ENCODE data around the gene HRG.

HRG gene

GRCh38 chr3:186638259-186638658 is 27.6 kb upstream of the HRG start:
- no peak for DNase-seq (ENCODE audit: low read depth in 2 of 2)

GRCh38 chr3:186639778-186640472 is 25.9 kb upstream of the HRG start, which contains the start of gene FETUB:
TSS of gene FETUB (plus strand) at chr3:186640399. CDS start at chr3:186640461, 62 bp downstream.
- DNase-seq (ENCODE audit: low read depth in 2 of 2): no peak

GRCh38 chr3:186640473-186640818 is 25.4 kb upstream of the HRG start:
- DNase-seq (ENCODE audit: low read depth in 2 of 2): no peak

GRCh38 chr3:186640929-186641328 is 24.9 kb upstream of the HRG start:
- no peak for DNase-seq (ENCODE audit: low read depth in 2 of 2)

- no peak for DNase-seq (ENCODE audit: low read depth in 2 of 2)
Observed at GRCh38 chr3:186642014-186642413, 23.8 kb upstream of the HRG start.

- DNase-seq (ENCODE audit: low read depth in 2 of 2): no peak
Observed at GRCh38 chr3:186643493-186643892, 22.3 kb upstream of the HRG start.

- DNase-seq (ENCODE audit: low read depth in 2 of 2): no peak
Observed at GRCh38 chr3:186644683-186645082, 21.1 kb upstream of the HRG start.

GRCh38 chr3:186646106-186646505 is 19.7 kb upstream of the HRG start:
- no peak for DNase-seq (ENCODE audit: low read depth in 2 of 2)

GRCh38 chr3:186646841-186647240 is 19.0 kb upstream of the HRG start:
- DNase-seq (ENCODE audit: low read depth in 2 of 2): no peak

- DNase-seq (ENCODE audit: low read depth in 2 of 2): no peak
Observed at GRCh38 chr3:186648851-186649250, 17.0 kb upstream of the HRG start.

GRCh38 chr3:186651678-186652215 is 14.1 kb upstream of the HRG start:
- DNase-seq (ENCODE audit: low read depth in 2 of 2): no peak

GRCh38 chr3:186653080-186653707 is 12.6 kb upstream of the HRG start:
- DNase-seq (ENCODE audit: low read depth in 2 of 2): no peak

GRCh38 chr3:186653984-186654383 is 11.8 kb upstream of the HRG start:
- DNase-seq (ENCODE audit: low read depth in 2 of 2): no peak

- DNase-seq (ENCODE audit: low read depth in 2 of 2): no peak
Observed at GRCh38 chr3:186663361-186664118, 2.3 kb upstream of the HRG start.

- no peak for DNase-seq (ENCODE audit: low read depth in 2 of 2)
Observed at GRCh38 chr3:186664119-186664495, 1.7 kb upstream of the HRG start.

- DNase-seq (ENCODE audit: low read depth in 2 of 2): no peak
Observed at GRCh38 chr3:186664506-186664905, 1.3 kb upstream of the HRG start.

- no peak for DNase-seq (ENCODE audit: low read depth in 2 of 2)
Observed at GRCh38 chr3:186668426-186668825, 2.6 kb downstream of the HRG start.

- no peak for DNase-seq (ENCODE audit: low read depth in 2 of 2)
Observed at GRCh38 chr3:186669378-186670084, 3.7 kb downstream of the HRG start.

GRCh38 chr3:186670155-186670554 is 4.3 kb downstream of the HRG start:
- DNase-seq (ENCODE audit: low read depth in 2 of 2): no peak

GRCh38 chr3:186671051-186671450 is 5.2 kb downstream of the HRG start:
- no peak for DNase-seq (ENCODE audit: low read depth in 2 of 2)

GRCh38 chr3:186678604-186679003 is 12.8 kb downstream of the HRG start:
- no peak for DNase-seq (ENCODE audit: low read depth in 2 of 2)

- DNase-seq (ENCODE audit: low read depth in 2 of 2): no peak
Observed at GRCh38 chr3:186679151-186679550, 13.3 kb downstream of the HRG start.
